HG02938 (cell line): ENCODE results near the gene SLCO2A1.

Experiments used
- ATAC-seq: cut with Tn5 transposase; IDR thresholded peaks from one replicate; pipeline ENCODE4 v1.9.1; 2021; ENCODE audit warnings: mild to moderate bottlenecking, moderate library complexity; ENCODE audit not compliant: unreplicated experiment

The SLCO2A1 gene

DNA sequence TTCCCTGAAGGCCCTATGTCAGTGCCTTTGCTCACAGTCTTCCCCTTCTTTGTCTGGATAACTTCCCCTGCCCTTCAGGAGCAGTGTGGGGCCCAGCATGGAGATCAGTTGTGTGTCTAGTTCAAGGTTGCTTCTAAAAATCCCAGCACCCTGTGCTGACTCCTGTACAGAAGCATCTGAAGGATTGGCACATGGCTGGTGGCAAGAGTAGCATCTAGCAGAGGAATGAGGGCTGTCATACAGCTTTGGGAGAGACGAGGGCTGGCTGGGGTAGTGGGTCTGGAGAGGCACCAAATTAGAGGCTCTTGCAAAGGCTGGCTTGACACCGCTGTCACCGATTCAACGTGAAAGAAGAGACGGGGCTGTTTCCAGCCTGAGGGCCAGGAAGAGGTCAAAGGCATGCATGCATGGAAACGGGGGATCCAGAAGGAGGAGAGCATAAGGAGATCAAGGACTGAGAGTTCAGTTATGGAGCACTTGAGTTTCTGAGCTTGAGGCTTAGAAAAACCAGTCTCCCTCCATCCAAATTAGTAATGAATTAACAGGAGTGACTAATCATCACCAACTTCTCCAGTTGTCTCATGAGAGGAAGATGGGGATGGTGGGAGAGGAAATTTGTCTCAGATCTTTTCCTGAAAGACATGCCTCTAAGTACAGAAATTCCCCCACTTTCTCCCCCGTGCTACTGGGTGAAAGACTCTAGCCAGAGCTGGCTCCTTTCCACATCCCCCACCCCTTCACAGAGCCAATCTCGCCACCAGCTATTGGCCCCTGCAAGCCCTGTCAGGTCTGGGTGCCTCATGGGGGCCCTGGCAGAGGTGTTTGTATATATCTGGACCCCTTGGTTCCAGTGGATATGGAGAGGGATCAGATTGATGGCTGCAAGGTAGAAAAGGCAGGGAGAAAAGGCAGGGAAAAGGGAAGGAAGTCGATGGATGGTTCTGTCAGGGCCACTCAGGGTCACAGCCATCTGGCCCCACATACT, 45.9 kb downstream of the SLCO2A1 start:
- no peak for ATAC-seq

DNA sequence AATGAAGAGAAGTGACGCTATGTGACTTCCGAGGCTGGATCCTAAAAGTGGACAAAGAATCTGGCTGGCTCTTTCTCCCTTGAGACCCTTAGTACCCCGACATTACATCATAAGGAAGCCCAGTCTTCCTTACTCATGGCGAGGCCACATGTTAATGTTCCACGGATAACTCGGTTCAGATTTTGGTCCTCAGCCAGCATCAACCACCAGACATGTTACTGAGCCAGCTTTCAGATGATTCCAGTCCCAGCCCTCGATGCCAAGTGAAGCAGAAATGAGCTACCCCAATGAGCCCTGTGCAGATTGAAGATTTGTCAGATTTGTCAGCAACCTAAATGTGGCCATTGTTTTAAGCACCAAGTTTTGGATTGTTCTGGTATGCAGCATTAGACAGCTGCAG, 46.6 kb downstream of the SLCO2A1 start:
- ATAC-seq, result no peak

DNA sequence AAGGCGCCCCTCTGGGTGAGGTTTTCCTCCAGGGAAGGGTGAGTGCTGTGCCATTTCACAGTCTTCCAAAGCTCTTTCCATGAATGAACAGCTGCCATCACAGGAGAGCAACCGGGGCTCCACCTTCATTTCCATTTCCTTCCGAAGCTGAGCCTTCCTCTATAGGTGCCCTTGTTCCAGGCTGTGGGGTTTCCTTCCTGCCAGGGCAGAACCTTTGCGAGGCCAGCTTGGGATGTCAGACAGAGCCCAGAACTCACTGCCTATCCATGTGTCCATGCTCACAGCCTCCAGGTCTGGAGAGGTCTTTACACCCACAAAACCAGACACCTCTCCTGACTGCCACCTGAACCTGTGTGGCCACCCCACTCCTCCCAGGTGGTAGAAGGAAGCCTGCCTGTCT, 49.2 kb downstream of the SLCO2A1 start:
- ATAC-seq, result no peak

DNA sequence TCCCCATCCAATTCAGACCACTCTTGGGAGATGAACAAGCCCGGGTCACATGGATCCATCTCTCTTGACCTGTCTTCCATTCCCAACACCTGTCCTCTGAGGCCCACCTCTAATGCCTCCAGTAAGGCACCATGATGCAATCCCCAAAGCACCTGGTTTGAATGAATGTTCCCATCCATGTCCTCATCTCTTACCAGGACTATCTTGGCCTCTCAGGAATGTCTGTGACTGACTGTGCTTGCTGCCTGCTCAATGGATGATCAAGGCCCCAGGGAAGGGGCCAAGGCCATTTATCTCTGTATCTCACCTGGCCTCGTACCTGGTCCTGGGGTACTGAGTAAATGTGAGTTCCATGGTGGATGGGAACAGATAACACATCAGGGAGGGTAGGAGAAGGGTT, 49.7 kb downstream of the SLCO2A1 start:
- no peak for ATAC-seq

DNA sequence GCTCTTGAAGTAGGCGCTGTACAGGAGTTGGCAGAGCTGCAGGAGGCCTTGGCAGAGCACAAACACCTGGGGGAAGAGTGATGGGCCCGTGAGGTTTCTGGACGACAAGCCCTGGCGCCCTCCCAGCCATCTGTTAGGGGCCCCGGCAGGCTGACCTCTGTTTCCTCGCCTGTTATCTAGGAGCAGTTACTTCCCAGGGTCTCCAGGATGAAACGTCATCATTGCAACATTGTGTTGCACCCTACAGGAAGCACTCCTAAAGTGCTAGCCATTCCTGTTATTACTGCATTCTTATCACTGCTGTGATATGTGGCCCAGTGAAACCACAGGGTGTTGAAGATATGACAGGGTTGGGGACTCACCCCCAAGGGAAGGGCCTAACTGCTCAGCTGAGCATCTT, 50.2 kb downstream of the SLCO2A1 start:
- no peak for ATAC-seq

DNA sequence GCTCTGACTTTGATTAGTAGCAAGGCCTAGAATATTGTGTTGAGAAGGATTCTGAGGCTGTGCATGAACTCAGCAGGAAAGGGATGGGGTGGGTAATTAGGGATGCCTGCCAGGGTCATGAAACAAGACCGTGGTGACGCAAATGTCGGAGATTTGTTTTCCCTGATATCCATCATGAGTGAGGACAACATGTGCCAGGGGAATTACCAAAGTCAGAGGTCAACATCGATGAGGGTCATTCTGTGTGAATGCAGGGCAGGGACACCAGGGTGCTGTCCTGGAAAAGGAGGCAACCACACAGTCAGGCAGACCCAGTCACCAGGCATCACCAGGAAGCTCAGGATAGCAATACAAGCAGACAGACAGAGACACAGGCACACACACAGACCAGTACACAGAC, 52.2 kb downstream of the SLCO2A1 start:
- no peak for ATAC-seq

DNA sequence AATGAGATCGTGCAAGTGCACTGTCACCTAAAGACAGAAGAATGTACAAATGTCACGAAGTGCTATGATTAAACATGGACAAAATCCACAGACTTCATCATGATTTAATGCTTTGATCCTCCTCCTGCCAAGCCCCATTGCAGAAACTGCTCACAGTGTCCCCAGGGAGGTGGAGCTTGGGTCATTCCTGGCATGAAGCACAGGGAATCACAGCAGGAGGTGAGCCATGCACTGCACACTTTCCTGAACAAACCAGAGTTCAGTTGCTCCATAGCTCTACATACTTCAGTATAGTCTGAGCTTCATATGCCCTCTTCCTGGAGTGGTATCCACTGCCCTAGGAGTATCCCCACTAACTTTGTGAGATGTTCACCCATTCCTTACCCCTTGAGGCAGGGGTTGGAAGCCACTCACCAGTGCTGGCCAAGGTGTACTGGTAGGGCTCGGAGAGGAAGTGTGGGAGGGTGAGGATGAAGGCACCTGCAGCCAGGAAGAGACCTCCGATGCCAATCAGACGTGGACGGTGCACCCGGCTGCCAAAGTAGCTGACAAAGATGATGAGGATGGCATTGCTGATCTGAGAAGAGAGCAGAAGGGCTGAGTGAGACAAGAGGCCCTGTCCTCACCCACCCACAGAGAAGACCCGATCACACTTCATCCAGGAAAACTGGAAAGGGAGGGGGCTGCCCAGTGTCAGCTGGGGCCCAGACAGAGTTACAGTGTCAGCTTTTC, 56.3 kb downstream of the SLCO2A1 start:
- no peak for ATAC-seq

DNA sequence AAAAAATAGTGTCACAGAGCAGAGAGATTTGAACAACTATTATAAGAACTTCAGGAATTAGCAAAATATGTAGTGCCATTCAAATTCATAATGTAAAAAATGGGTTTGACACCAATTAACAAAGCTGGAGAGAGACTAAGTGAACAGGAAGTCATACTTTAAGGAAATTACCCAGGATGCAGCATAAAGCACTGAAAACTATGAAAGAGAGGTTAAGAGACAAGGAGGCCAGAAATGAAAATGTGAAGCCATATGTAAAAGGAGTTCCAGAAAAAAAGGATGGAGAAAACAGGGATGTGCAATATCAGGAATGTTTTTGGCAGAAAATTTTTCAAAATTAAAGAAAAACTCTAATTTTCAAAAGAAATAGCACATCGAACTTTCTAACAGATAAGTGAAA, 57.6 kb downstream of the SLCO2A1 start:
- no peak for ATAC-seq

DNA sequence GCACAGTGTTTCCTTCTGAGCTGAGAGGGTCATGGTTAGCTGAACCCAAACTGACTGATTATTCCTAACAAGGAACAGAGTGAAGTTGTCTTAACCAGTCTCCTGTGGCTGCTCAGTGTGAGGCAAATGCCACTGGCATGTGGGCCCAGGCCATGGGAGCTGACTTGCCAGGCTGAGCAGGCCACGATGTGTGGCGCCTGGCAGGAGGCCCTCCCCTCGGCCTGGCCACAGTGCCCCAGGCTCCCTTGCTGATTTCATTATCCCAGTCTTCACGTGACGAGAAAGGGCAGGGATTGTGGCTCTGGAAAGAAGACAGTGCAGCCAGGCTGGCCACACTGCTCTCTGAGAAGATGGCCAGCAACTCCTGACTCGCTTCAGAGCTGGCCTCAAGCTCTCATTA, 58.8 kb downstream of the SLCO2A1 start:
- no peak for ATAC-seq

DNA sequence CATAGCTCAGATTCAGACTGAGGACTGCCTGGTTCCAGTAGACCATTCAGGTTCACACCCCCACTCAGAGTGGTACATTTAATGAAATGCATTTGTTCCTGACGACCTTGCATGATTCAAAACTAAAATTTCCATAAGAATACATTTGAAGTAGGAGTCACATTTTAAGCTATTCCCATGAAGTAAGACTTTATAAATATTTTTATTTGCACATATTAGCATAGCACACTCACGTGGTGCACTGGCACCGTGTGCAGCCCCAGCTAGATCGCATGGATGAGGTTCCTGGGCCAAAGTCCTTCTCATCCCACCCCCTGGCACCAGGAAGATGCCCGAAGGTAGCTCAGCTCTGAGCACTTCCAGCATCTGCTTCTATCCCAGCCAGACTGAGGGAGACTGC, 59.4 kb downstream of the SLCO2A1 start:
- ATAC-seq, result no peak

DNA sequence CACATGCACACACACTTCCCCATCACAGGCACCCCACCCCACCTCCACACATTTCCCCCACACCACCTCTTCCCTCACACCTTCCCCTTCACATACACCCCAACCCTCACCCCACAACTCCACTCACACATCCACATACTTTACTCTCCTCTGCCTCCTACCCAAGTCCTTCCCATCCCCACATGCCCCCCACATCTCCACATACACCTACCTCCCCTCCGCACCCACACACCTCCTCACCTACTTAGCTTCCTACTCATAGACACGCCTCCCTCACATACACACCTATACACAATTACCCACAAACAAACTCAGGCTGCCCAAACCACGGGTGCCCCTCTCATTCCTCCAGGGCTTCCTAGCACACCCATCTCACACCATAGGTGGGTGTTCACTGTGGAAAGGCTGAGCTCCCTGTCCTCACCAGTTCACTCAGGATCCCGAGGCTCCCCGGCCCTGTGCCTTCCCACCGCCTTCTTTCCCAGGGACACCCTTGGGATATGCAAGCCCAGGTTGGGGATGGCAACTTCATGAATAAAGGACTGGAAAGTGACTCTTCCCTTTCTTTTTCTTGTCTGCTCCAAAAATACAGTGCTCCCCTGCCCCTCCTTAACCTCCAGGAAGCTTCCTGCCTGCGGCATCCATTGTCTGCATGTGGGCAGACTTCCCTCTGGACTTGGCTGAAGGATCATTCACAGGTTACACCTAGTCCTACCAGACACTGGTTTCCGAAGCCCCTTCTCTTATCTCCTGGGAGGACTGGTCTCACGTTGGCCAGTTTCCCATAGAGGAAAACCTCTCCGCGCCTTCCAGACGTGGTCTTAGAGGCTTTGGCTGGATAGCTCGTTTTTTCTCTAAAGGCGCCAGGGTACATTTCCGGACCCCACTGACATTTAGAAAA, 61.5 kb downstream of the SLCO2A1 start:
- ATAC-seq, result no peak

DNA sequence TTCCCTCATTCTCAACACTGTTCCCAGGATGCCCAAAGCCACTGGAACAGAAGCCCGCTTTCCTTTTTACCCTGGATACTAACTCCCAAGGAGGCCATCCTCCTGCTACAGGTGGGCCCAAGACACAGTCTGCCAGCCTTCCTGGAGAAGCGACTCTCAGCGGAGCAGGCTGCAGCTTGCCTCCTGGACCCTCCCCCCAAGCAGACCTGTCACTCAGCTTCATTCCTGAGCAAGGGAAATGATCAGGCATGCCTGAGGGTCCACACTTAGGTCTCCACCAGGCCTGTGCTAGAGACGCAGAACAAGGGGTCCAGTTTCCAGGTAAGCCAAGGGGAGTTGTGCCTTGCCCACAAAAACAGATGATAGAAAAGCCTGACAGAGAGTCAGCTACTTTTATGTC, 62.8 kb downstream of the SLCO2A1 start:
- no peak for ATAC-seq

DNA sequence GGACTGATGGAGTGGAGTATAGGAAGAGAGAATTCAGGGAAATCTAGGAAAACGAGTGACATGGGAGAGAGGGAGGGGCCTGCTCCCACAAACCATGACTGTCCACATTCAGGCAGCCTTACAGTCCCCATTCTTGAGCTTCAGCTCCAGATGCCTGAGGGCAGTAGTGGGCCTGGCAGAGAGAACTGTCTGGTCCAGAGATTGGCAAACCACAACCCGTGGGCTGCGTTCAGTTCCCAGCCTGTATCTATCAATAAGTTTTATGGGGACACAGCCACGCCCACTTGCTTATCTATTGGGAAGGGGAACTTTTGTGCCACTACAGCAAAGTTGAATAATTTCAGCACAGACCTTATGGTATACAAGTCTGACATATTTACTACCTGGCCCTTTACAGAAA, 63.8 kb downstream of the SLCO2A1 start:
- no peak for ATAC-seq

DNA sequence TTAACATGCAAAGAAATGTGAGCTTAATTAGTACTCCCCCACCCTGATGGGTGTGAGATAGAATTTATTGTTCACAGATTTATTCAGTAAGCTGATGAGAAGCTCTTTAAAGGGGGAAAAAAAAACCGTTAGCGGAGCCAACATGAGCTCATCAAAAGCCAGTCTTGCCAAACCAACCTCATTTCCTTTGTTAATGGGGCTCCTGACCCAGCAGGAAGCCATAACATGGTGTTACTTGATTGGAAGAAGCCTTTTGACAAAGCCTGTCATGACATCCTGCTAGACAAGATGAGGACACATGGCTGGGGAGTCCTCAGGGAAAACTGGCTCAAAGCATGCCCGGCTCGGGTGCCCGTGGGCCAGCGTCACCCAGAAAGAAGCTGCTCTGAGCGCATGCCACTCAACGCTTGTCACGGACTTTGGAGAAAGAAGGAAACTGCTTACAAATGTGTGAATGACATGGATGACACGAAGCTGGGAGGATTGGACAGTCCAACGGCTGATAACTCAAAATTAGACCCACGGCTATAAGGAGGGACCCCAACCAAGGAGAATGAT, 64.6 kb downstream of the SLCO2A1 start:
- no peak for ATAC-seq

DNA sequence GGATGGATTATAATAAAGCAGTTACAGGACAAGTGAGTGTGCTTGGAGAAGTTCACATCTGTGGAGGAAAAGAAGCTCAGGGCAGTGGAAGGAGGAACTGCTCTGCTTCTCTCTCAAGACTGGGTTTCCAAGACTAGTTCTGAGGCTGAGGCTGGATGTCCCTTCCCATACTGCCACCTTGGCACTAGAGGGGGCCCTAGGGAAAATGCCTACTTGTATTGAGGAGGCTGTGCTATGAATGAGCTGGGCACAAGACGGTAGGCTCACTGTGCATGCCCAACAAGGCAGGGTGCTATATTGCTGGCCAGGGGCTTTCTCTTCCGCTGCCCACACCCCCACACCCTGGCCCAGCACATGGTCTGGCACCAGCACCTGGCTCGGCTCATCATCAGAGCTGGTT, 65.2 kb downstream of the SLCO2A1 start:
- no peak for ATAC-seq

DNA sequence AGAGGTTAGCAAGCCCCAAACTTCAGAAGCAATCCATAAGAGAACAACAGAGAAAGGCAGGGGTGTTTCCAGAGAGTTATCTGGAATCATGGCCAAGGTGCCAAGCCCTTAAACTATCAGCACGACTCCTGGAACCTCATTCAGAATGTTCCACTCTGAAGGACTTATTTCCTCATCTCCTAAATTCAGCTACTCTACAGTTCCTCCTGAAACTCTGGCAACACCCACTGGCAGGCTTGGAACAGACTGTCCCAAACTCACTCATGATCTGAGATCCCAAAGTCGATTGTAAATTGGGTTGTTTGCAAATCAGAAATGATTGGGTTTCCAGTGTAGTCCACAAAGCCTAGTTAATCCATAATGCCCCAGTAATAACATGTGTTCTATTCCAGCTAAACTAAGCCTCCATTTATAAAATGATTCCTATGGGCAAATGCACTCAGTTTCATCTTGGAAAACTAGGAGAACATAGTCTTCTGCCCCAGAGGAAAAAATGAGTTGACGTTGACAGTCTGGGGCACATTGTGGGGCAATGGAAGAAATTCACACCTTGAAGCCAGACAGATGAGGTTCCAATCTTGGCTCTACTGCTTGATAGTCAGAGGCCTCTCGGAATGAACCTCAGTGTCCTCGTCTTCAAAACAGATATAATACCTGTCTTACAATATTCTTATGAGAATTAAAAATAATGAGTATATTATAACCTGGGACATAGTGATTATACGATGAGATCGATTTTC, 65.9 kb downstream of the SLCO2A1 start:
- no peak for ATAC-seq

DNA sequence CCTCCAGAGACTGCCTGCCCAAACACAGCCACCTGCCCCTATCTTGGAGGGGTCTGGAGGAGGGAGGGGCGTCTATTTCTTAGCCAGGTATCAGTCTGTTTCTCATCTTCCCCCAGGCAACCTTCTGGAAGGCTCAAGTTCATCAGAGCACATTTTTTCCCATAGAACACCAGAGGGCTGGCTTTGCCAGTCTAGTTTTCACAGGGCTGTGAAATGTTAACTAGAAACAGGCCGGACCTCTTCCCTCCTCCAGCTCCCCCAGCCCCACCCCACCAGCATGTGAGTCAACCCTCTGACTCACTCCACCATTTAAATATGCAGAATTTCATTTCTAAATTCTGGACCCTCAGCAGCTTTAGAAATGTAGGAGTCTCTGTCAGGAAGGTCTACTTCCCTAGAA, 66.9 kb downstream of the SLCO2A1 start:
- no peak for ATAC-seq

DNA sequence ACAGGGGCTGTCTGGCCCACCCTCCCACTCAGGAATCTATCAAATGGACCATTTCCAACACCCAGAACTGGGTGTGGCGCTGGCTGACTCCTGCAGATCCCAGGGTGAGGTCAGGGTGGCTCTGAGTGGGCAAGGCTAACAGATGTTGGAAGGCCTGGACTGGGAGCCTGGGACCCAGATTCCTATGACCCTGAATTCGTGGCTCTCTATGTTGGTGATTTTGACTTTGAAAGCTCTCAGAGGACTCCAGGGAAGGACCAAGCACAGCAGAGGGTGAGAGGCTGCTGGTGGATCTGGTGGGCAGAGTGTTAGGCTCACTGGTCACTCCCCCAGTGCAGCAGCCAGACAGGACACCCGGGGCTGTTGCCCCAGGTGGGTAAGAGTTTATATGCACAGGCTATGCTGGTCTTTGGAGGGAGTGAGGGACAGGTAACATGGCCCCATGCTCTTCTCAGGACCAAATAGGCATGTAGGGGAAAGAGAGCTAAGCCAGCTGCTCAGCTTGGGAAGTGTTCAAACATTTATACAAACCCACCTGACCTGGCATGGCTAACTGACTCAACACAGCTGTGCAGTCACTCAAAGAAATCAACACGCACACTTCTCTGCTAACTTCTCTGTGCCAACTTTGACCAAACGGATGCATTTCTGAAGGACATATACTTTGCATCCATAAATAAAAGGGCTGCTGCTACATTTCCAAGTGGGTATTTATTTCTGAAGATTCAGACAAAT, 71.5 kb downstream of the SLCO2A1 start:
- no peak for ATAC-seq

DNA sequence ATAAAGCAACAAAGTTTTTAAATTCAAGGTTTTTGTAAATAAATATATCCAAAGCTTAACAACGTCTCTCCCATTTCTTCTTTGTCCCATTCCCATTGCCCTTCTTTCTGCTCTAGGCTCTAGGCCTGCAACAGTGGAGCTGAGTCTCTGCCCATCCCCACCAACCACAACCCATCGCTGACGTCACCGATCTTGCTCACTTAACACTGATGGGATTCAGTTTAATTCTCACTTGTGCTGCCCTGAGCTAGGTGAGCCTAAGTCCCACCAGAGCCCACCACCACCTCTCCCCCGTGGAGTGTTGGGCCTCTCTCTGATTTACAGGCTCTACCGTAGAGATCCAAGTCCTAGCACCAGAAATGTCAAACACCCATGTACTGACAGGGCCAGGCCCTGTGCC, 72.7 kb downstream of the SLCO2A1 start:
- ATAC-seq, result no peak
